Measurements from ENCODE around the gene INTS3.

- TF ChIP-seq CTCF (IDR thresholded peaks at IDR 0.05) (no peak), ZFX (IDR thresholded peaks at IDR 0.05; ENCODE audit: borderline replicate concordance) (no peak)
Measured at GRCh38 chr1:153795330-153795837, 67.5 kb downstream of the INTS3 start.

All from 22Rv1 (cell line).